DND-41 (cell line): Measurements from ENCODE around the gene TRIML2.

Experiments
- ATAC-seq: fragments of 200-7000 bp; cut with Tn5 transposase; 3 replicates; pipeline ENCODE4 v1.9.1; 2021; ENCODE audit warnings: low read depth; ENCODE audit not compliant: insufficient read depth
- DNase-seq: peaks from one replicate; pipeline ENCODE4 v3.0.0-alpha.2; 2020
- H2AFZ ChIP-seq: 2 replicates; pipeline ENCODE4 v1.6.0; 2012; ENCODE audit warnings: low read depth, low read length
- H3K27ac ChIP-seq: 2 replicates; pipeline ENCODE4 v1.5.1; 2012; ENCODE audit warnings: low read length, inconsistent platforms
- H3K27me3 ChIP-seq: fragments of 200-600 bp; sonication (generic); 2 replicates; pipeline ENCODE4 v1.6.0; 2012; ENCODE audit warnings: low read length, mild to moderate bottlenecking, inconsistent platforms; ENCODE audit not compliant: insufficient read depth, poor library complexity
- H3K36me3 ChIP-seq: 2 replicates; pipeline ENCODE4 v1.5.1; 2012; ENCODE audit warnings: low read length, inconsistent platforms; ENCODE audit not compliant: insufficient read depth
- H3K4me1 ChIP-seq: 2 replicates; pipeline ENCODE4 v1.5.1; 2012; ENCODE audit warnings: mild to moderate bottlenecking, low read length; ENCODE audit not compliant: insufficient read depth
- H3K4me2 ChIP-seq: 2 replicates; pipeline ENCODE4 v1.6.0; 2012; ENCODE audit warnings: mild to moderate bottlenecking, moderate library complexity, low read length, inconsistent platforms; ENCODE audit not compliant: insufficient read depth
- H3K4me3 ChIP-seq, 2 experiments: fragments of 200-600 bp in 1 of 2; shearing (Covaris generic) in 1 of 2; 2 replicates each; pipeline ENCODE4 v1.5.1; 2012 to 2016; ENCODE audit warnings: inconsistent platforms in 2 of 2, low read length in 2 of 2, mild to moderate bottlenecking in 2 of 2, low read depth in 1 of 2, moderate library complexity in 1 of 2
- H3K79me2 ChIP-seq: 2 replicates; pipeline ENCODE4 v1.6.0; 2012; ENCODE audit warnings: low read length, inconsistent platforms; ENCODE audit not compliant: insufficient read depth
- H3K9ac ChIP-seq: 2 replicates; pipeline ENCODE4 v1.6.0; 2012; ENCODE audit warnings: low read depth, mild to moderate bottlenecking, inconsistent platforms, low read length, moderate library complexity
- H3K9me3 ChIP-seq: 2 replicates; pipeline ENCODE4 v1.5.1; 2012; ENCODE audit warnings: low read length, moderate library complexity, mild to moderate bottlenecking, inconsistent platforms; ENCODE audit not compliant: insufficient read depth, severe bottlenecking
- H4K20me1 ChIP-seq: 2 replicates; pipeline ENCODE4 v1.6.0; 2012; ENCODE audit warnings: low read length; ENCODE audit not compliant: insufficient read depth
- CTCF ChIP-seq: IDR thresholded peaks from 2 replicates; pipeline ENCODE4 v1.5.1; 2012; ENCODE audit warnings: borderline replicate concordance, low read length, moderate library complexity, mild to moderate bottlenecking; ENCODE audit not compliant: poor library complexity, severe bottlenecking; ENCODE audit errors: extremely low read depth
- EZH2 ChIP-seq: IDR thresholded peaks from 3 replicates; pipeline ENCODE4 v1.6.1; 2012; ENCODE audit warnings: borderline replicate concordance, low read depth, mild to moderate bottlenecking, moderate library complexity, low read length, inconsistent platforms; ENCODE audit not compliant: severe bottlenecking

TRIML2 gene

GRCh38 chr4:188110741-188111471, 1.5 kb upstream of the TRIML2 start:
- no peak overlapping the region for H3K4me2 ChIP-seq
- no peaks in the 10 kb centered on the region for H3K36me3 ChIP-seq
- H4K20me1 ChIP-seq: no peaks in the 10 kb centered on the region
- TF ChIP-seq EZH2 (no peak), CTCF (no peak)
- DNase-seq (no peak), ATAC-seq (no peak)
- H3K4me1 ChIP-seq: no peaks in the 10 kb centered on the region
- no peak overlapping the region for H3K9ac ChIP-seq
- H3K27ac ChIP-seq: no peak overlapping the region
- peaks cover 8% of the 10 kb centered on the region for H3K9me3 ChIP-seq
- H3K79me2 ChIP-seq: no peaks in the 10 kb centered on the region
- H3K27me3 ChIP-seq: no peaks in the 10 kb centered on the region
- no peak overlapping the region for H2AFZ ChIP-seq
- H3K4me3 ChIP-seq: no peak overlapping the region

GRCh38 chr4:188110036-188110435, 633 bp upstream of the TRIML2 start:
- no peaks in the 10 kb centered on the region for H3K27me3 ChIP-seq
- ATAC-seq (no peak), DNase-seq (no peak)
- H3K36me3 ChIP-seq: no peaks in the 10 kb centered on the region
- no peak overlapping the region for H3K4me2 ChIP-seq
- TF ChIP-seq EZH2 (no peak), CTCF (no peak)
- peaks cover 11% of the 10 kb centered on the region for H3K9me3 ChIP-seq
- H3K27ac ChIP-seq: no peak overlapping the region
- no peak overlapping the region for H3K4me3 ChIP-seq
- H3K4me1 ChIP-seq: no peaks in the 10 kb centered on the region
- H3K9ac ChIP-seq: no peak overlapping the region
- H4K20me1 ChIP-seq: no peaks in the 10 kb centered on the region
- no peak overlapping the region for H2AFZ ChIP-seq
- H3K79me2 ChIP-seq: no peaks in the 10 kb centered on the region

GRCh38 chr4:188107931-188108843, 1.2 kb downstream of the TRIML2 start:
- no peak overlapping the region for H3K9ac ChIP-seq
- ATAC-seq: no peak
- H3K4me3 ChIP-seq: no peak overlapping the region
- no peak overlapping the region for H2AFZ ChIP-seq
- no peak overlapping the region for H3K4me2 ChIP-seq
- no peak overlapping the region for H3K27ac ChIP-seq
- peaks cover 16% of the 10 kb centered on the region for H3K9me3 ChIP-seq
- TF ChIP-seq EZH2 (no peak), CTCF (no peak)
- H3K27me3 ChIP-seq: no peaks in the 10 kb centered on the region
- H3K36me3 ChIP-seq: no peaks in the 10 kb centered on the region
- H3K79me2 ChIP-seq: no peaks in the 10 kb centered on the region
- H4K20me1 ChIP-seq: no peaks in the 10 kb centered on the region
- DNase-seq: no peak
- H3K4me1 ChIP-seq: no peaks in the 10 kb centered on the region
